H9 (cell line): ENCODE data around the gene ZFAND3. TPM values are rescaled to one million over a fixed set of nuclear protein-coding genes. Genes with fewer than 3 reads are reported as not detected.

Experiments
- DNase-seq: peaks from one replicate; pipeline ENCODE4 v3.0.0-alpha.2; 2017
- H2AFZ ChIP-seq: one replicate; pipeline ENCODE4 v1.6.1; 2013; ENCODE audit warnings: mild to moderate bottlenecking, low read length, control low read depth, moderate library complexity
- H2AK5ac ChIP-seq: 2 replicates; pipeline ENCODE4 v1.6.1; 2013; ENCODE audit warnings: low read length, control low read depth, mixed read lengths; ENCODE audit not compliant: insufficient read length
- H2BK120ac ChIP-seq: one replicate; pipeline ENCODE4 v1.6.1; 2013; ENCODE audit warnings: low read depth, mild to moderate bottlenecking, low read length, control low read depth, inconsistent platforms; ENCODE audit not compliant: poor library complexity, severe bottlenecking
- H2BK12ac ChIP-seq: 2 replicates; pipeline ENCODE4 v1.6.1; 2013; ENCODE audit warnings: low read length, control low read depth, mixed read lengths, low read depth; ENCODE audit not compliant: insufficient read length
- H2BK15ac ChIP-seq: 2 replicates; pipeline ENCODE4 v1.6.1; 2013; ENCODE audit warnings: low read depth, low read length, control low read depth
- H2BK20ac ChIP-seq: one replicate; pipeline ENCODE4 v1.6.1; 2013; ENCODE audit warnings: low read depth, mild to moderate bottlenecking, low read length, control low read depth, inconsistent platforms; ENCODE audit not compliant: poor library complexity, severe bottlenecking
- H2BK5ac ChIP-seq: 2 replicates; pipeline ENCODE4 v1.6.1; 2013; ENCODE audit warnings: low read length, control low read depth, mixed read lengths; ENCODE audit not compliant: insufficient read length
- H3K14ac ChIP-seq: 2 replicates; pipeline ENCODE4 v1.6.1; 2013; ENCODE audit warnings: low read length, control low read depth; ENCODE audit not compliant: insufficient read depth
- H3K18ac ChIP-seq: 2 replicates; pipeline ENCODE4 v1.6.1; 2013; ENCODE audit warnings: low read depth, mild to moderate bottlenecking, mixed read lengths, low read length, control low read depth; ENCODE audit not compliant: insufficient read length
- H3K23ac ChIP-seq: 2 replicates; pipeline ENCODE4 v1.6.1; 2013; ENCODE audit warnings: low read length, control low read depth, mixed read lengths, low read depth; ENCODE audit not compliant: insufficient read length
- H3K23me2 ChIP-seq: 2 replicates; pipeline ENCODE4 v1.6.1; 2013; ENCODE audit warnings: low read depth, mild to moderate bottlenecking, mixed read lengths, low read length, control low read depth; ENCODE audit not compliant: insufficient read length, poor library complexity, severe bottlenecking
- H3K27ac ChIP-seq: 2 replicates; pipeline ENCODE4 v1.5.1; 2013; ENCODE audit warnings: low read length, control low read depth, mixed read lengths, low read depth; ENCODE audit not compliant: insufficient read length
- H3K27me3 ChIP-seq: 2 replicates; pipeline ENCODE4 v1.6.1; 2013; ENCODE audit warnings: low read length, control low read depth, inconsistent platforms; ENCODE audit not compliant: insufficient read depth
- H3K4ac ChIP-seq: 2 replicates; pipeline ENCODE4 v1.6.1; 2013; ENCODE audit warnings: low read depth, mild to moderate bottlenecking, control low read depth, inconsistent platforms, low read length, moderate library complexity
- H3K4me1 ChIP-seq: 2 replicates; pipeline ENCODE4 v1.6.1; 2013; ENCODE audit warnings: low read length, control low read depth, inconsistent platforms; ENCODE audit not compliant: insufficient read depth
- H3K4me2 ChIP-seq: 2 replicates; pipeline ENCODE4 v1.6.1; 2013; ENCODE audit warnings: low read length, control low read depth, mixed read lengths; ENCODE audit not compliant: insufficient read length, insufficient read depth
- H3K56ac ChIP-seq: 2 replicates; pipeline ENCODE4 v1.6.1; 2013; ENCODE audit warnings: low read depth, mild to moderate bottlenecking, mixed read lengths, low read length, control low read depth; ENCODE audit not compliant: insufficient read length
- H3K79me1 ChIP-seq: 2 replicates; pipeline ENCODE4 v1.6.1; 2013; ENCODE audit warnings: low read depth, mild to moderate bottlenecking, moderate library complexity, low read length, control low read depth, inconsistent platforms; ENCODE audit not compliant: insufficient read depth, poor library complexity, severe bottlenecking
- H3K79me2 ChIP-seq: 2 replicates; pipeline ENCODE4 v1.6.1; 2013; ENCODE audit warnings: low read length, control low read depth, inconsistent platforms; ENCODE audit not compliant: insufficient read depth
- H3K9ac ChIP-seq: 2 replicates; pipeline ENCODE4 v1.6.1; 2013; ENCODE audit warnings: low read length, control low read depth, mixed read lengths; ENCODE audit not compliant: insufficient read length; ENCODE audit errors: extremely low read depth
- H3K9me3 ChIP-seq: one replicate; pipeline ENCODE4 v1.6.1; 2013; ENCODE audit warnings: low read depth, low read length, inconsistent platforms; ENCODE audit not compliant: control insufficient read depth
- H3T11ph ChIP-seq: one replicate; pipeline ENCODE4 v1.6.1; 2013; ENCODE audit warnings: mild to moderate bottlenecking, low read length, control low read depth, inconsistent platforms
- H4K20me1 ChIP-seq: one replicate; pipeline ENCODE4 v1.6.1; 2013; ENCODE audit not compliant: control insufficient read depth, insufficient read length, insufficient read depth
- H4K5ac ChIP-seq: 2 replicates; pipeline ENCODE4 v1.6.1; 2013; ENCODE audit warnings: low read depth, mild to moderate bottlenecking, mixed read lengths, low read length, control low read depth; ENCODE audit not compliant: insufficient read length
- H4K8ac ChIP-seq: replicated peaks from 2 replicates; pipeline ENCODE4 v1.6.1; 2013; ENCODE audit warnings: low read length, control low read depth, mixed read lengths, low read depth; ENCODE audit not compliant: insufficient read length
- H4K91ac ChIP-seq: 2 replicates; pipeline ENCODE4 v1.6.1; 2013; ENCODE audit warnings: low read depth, mild to moderate bottlenecking, moderate library complexity, mixed read lengths, low read length, control low read depth; ENCODE audit not compliant: insufficient read length
- H3K27ac Mint-ChIP-seq, 3 experiments: 2 replicates in 2 of 3; 3 replicates in 1 of 3; pipeline ENCODE4 v1.8.0; 2020 to 2021; ENCODE audit warnings: mixed read lengths in 3 of 3, mild to moderate bottlenecking in 1 of 3, moderate library complexity in 1 of 3
- H3K27me3 Mint-ChIP-seq: 2 replicates; pipeline ENCODE4 v1.8.0; 2021; ENCODE audit warnings: low read depth, mild to moderate bottlenecking, moderate library complexity, mixed read lengths
- H3K36me3 Mint-ChIP-seq, 3 experiments: 2 replicates in 2 of 3; 3 replicates in 1 of 3; pipeline ENCODE4 v1.8.0; 2020 to 2021; ENCODE audit warnings: low read depth in 3 of 3, mixed read lengths in 3 of 3; ENCODE audit not compliant: insufficient read depth in 1 of 3
- H3K4me1 Mint-ChIP-seq, 2 experiments: 2 replicates each; pipeline ENCODE4 v1.8.0; 2020; ENCODE audit warnings: mixed read lengths in 2 of 2
- H3K4me3 Mint-ChIP-seq, 2 experiments: 2 replicates in 1 of 2; 3 replicates in 1 of 2; pipeline ENCODE4 v1.8.0; 2020 to 2021; ENCODE audit warnings: mild to moderate bottlenecking in 2 of 2, mixed read lengths in 2 of 2, moderate library complexity in 1 of 2
- H3K9me3 Mint-ChIP-seq, 2 experiments: 2 replicates in 1 of 2; 3 replicates in 1 of 2; pipeline ENCODE4 v1.8.0; 2020; ENCODE audit warnings: mild to moderate bottlenecking in 2 of 2, mixed read lengths in 2 of 2, moderate library complexity in 1 of 2
- WGBS: extraction: QIAGEN DNeasy Blood & Tissue Kit; methylation state at CpG from one replicate; pipeline ENCODE4 v1.1.7; 2013; ENCODE audit warnings: missing lambda C conversion rate, low lambda C conversion rate, mixed read lengths; ENCODE audit not compliant: insufficient read length; ENCODE audit errors: extremely low coverage; 5-methylcytosine and 5-hydroxymethylcytosine counted together
- total RNA-seq: library from RNA; stranded (reverse); gene quantifications from 2 replicates; pipeline ENCODE4 v1.2.1, GENCODE V29; 2021
- TF ChIP-seq, protein P1 (sequence below): fragments of 200-600 bp; sonication (generic); conservative IDR thresholded peaks from 3 replicates; pipeline ENCODE4 v1.8.0; 2021; ENCODE audit warnings: antibody characterized with exemption, mild to moderate bottlenecking

The ZFAND3 gene
- total RNA-seq, 1 experiment from 2014 or later: 57.7 TPM

DNA sequence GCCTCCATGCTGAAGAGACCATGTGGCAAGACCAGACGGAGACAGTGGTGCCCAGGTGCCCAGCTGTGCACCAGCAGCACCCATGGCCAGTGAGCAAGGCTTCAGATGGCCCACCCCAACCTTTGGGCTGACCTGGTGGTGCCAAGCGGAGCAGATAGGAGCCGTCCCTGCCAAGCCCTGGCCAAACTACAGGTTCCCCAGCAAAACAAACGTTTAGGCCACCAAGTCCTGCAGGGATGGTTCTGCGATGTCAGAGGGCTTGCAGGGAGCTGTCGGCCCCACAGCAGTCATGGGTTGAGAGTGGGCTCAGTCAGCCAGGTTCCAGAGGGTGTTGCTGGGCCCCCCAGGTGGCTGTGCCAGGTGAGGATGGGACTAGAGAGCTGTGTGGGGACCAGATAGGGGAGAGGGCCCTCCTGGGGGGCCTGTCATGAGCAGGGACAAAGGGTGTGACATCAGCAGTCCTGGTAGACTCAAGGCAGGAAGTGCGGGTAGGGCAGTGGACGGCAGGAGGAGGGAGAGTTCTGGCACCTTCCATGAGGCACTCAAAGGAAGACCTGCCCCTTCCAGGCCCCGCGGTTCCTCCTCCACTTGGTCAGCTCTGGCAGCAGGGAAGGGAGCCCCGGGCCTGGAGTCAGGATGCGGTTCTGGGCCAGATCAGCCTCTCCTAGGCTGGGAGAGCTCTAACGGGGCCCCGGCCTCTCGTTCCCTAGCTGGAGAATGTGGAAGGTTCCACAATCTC lies 342.4 kb downstream of the ZFAND3 start:
- H2BK5ac ChIP-seq: no peak overlapping the region
- H3T11ph ChIP-seq: no peak overlapping the region
- no peak overlapping the region for H3K4me2 ChIP-seq
- WGBS: no CpG with 5 or more reads among the region's 15 CpGs
- Mint-ChIP-seq H3K4me1 (peaks cover 7 to 15% of the 10 kb centered on the region in 2 experiments; a peak in 3 of 4 replicates), H3K9me3 (no peaks in the 10 kb centered on the region), H3K27me3 (no peaks in the 10 kb centered on the region; the same call in 1 of the 2 replicates), H3K36me3 (peaks cover 2 to 12% (median 4%) of the 10 kb centered on the region in 3 experiments; a peak in 6 of 7 replicates), H3K4me3 (no peak overlapping the region), H3K27ac (peak overlapping the region in 2 of 3 experiments; percentile 44 to 73; a peak in 2 of 7 replicates)
- H3K14ac ChIP-seq: no peak overlapping the region
- H2AFZ ChIP-seq: no peak overlapping the region
- TF ChIP-seq, protein P1, sequence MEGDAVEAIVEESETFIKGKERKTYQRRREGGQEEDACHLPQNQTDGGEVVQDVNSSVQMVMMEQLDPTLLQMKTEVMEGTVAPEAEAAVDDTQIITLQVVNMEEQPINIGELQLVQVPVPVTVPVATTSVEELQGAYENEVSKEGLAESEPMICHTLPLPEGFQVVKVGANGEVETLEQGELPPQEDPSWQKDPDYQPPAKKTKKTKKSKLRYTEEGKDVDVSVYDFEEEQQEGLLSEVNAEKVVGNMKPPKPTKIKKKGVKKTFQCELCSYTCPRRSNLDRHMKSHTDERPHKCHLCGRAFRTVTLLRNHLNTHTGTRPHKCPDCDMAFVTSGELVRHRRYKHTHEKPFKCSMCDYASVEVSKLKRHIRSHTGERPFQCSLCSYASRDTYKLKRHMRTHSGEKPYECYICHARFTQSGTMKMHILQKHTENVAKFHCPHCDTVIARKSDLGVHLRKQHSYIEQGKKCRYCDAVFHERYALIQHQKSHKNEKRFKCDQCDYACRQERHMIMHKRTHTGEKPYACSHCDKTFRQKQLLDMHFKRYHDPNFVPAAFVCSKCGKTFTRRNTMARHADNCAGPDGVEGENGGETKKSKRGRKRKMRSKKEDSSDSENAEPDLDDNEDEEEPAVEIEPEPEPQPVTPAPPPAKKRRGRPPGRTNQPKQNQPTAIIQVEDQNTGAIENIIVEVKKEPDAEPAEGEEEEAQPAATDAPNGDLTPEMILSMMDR: no peak
- no peak overlapping the region for H2BK120ac ChIP-seq
- no peak overlapping the region for H3K18ac ChIP-seq
- H4K91ac ChIP-seq: no peak overlapping the region
- no peak overlapping the region for H3K23ac ChIP-seq
- H4K5ac ChIP-seq: no peak overlapping the region
- H3K23me2 ChIP-seq: no peaks in the 10 kb centered on the region
- H3K79me1 ChIP-seq: no peaks in the 10 kb centered on the region
- no peaks in the 10 kb centered on the region for H3K27me3 ChIP-seq
- no peak overlapping the region for H3K4ac ChIP-seq
- H2BK15ac ChIP-seq: no peak overlapping the region
- no peaks in the 10 kb centered on the region for H4K20me1 ChIP-seq
- no peak overlapping the region for H2BK12ac ChIP-seq
- no peak overlapping the region for H2AK5ac ChIP-seq
- H2BK20ac ChIP-seq: no peak overlapping the region
- no peaks in the 10 kb centered on the region; the same call in 1 of the 2 replicates for H3K4me1 ChIP-seq
- H3K56ac ChIP-seq: no peak overlapping the region
- no peaks in the 10 kb centered on the region for H3K9me3 ChIP-seq
- DNase-seq: no peak
- H3K27ac ChIP-seq: no peak overlapping the region
- H3K9ac ChIP-seq: no peak overlapping the region
- H4K8ac ChIP-seq: no peak overlapping the region
- H3K79me2 ChIP-seq: no peaks in the 10 kb centered on the region
